22Rv1 (cell line): ENCODE data around the gene STPG2.

Source experiments
- H3K27ac ChIP-seq: fragments of 450-650 bp; 2 replicates; pipeline ENCODE4 v1.5.1; 2017
- ZFX ChIP-seq: fragments of 450-650 bp; IDR thresholded peaks from 2 replicates; pipeline ENCODE4 v1.6.1; 2017; ENCODE audit warnings: antibody characterized with exemption, borderline replicate concordance
- TF ChIP-seq, protein P1 (sequence below): fragments of 450-650 bp; IDR thresholded peaks from 2 replicates; pipeline ENCODE4 v1.5.1; 2017; ENCODE audit warnings: mild to moderate bottlenecking

STPG2 gene

DNA sequence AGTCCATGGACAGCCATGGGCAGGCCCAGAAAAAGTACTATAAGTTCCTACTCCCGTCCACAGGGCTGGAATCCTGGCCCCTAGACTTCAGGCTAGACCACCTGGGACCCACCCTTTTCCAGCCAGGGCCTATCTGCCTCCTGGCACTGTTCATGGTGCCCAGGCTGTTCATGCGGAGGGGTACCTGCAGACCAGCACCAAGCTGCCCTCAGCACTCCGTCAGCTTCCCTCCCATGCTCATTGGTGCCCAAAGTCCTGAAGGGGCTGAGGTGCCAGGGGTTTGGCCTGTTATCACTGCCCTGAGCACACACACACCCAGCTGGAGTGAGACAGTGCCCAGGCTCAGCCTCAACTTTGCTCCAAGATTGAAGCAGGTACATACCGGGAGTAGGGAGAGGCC lies 477.7 kb downstream of the STPG2 start:
- TF ChIP-seq, protein P1, sequence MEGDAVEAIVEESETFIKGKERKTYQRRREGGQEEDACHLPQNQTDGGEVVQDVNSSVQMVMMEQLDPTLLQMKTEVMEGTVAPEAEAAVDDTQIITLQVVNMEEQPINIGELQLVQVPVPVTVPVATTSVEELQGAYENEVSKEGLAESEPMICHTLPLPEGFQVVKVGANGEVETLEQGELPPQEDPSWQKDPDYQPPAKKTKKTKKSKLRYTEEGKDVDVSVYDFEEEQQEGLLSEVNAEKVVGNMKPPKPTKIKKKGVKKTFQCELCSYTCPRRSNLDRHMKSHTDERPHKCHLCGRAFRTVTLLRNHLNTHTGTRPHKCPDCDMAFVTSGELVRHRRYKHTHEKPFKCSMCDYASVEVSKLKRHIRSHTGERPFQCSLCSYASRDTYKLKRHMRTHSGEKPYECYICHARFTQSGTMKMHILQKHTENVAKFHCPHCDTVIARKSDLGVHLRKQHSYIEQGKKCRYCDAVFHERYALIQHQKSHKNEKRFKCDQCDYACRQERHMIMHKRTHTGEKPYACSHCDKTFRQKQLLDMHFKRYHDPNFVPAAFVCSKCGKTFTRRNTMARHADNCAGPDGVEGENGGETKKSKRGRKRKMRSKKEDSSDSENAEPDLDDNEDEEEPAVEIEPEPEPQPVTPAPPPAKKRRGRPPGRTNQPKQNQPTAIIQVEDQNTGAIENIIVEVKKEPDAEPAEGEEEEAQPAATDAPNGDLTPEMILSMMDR = no peak
- TF ChIP-seq ZFX = no peak
- H3K27ac ChIP-seq = no peak overlapping the region

- no peak overlapping the region for H3K27ac ChIP-seq
- TF ChIP-seq ZFX = no peak
- TF ChIP-seq, protein P1 = no peak
These were observed 478.5 kb downstream of the STPG2 start for GRCh38 chr4:97664741-97665140.

GRCh38 chr4:97662133-97662532 lies 481.1 kb downstream of the STPG2 start:
- no peak for TF ChIP-seq ZFX
- TF ChIP-seq, protein P1 = no peak

GRCh38 chr4:97656044-97656720 lies 487.1 kb downstream of the STPG2 start:
- TF ChIP-seq ZFX = no peak
- TF ChIP-seq, protein P1 = no peak
- H3K27ac ChIP-seq = no peak overlapping the region

More at GRCh38 chr4:97662133-97662532, 481.1 kb downstream of the STPG2 start:
- H3K27ac ChIP-seq = no peak overlapping the region

DNA sequence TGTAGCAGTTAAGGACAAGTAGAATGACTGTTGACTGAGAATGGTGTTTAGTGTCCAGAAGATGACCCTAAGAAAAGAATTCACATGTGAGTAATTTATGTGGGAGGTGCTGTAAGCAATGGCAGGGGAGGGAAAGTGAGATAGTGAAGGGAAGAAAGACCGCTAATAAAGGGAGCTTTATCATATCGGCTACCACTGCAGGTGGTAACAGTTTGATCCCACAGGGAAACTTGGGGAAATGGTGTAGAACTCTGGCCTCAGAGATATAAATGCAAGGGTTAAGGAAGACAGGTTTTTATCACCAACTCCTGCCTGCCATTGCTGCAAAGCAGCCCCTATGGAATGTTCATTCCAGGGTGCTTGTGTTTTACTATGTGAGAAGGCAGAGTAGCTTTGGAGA lies 489.6 kb downstream of the STPG2 start:
- TF ChIP-seq ZFX = no peak
- TF ChIP-seq, protein P1 = no peak
- H3K27ac ChIP-seq = no peak overlapping the region

DNA sequence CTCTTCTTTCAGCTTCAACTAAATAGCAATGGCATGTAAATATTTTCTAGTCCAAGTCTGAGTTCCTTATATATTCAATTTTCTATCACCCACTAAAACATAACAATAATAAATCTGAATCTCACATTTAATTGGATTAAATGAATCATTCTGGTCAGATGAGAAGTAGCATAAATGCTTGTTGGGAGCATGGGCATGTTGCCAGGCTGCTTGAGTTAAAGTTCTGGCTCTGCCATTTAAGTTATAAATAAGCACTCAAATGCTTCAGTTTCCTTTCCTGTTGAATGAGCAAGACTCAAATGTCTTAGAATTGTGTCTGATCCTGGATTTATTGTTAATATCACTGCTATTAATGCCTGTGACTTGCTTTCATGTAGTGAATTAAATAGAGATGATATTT lies 496.3 kb downstream of the STPG2 start:
- TF ChIP-seq, protein P1 = no peak
- TF ChIP-seq ZFX = no peak
- H3K27ac ChIP-seq = no peak overlapping the region

- TF ChIP-seq, protein P1 = no peak
- TF ChIP-seq ZFX = no peak
- H3K27ac ChIP-seq = no peak overlapping the region
These were observed 498.0 kb downstream of the STPG2 start for GRCh38 chr4:97645071-97645821.
